HepG2 (cell line): ENCODE measurements around the gene HSP90AB1. TPM values are rescaled to one million over a fixed set of nuclear protein-coding genes. Genes with fewer than 3 reads are reported as not detected.

Experiments
- ARNTL ChIP-seq: sonication (generic); formaldehyde crosslinking; IDR thresholded peaks from 2 replicates; pipeline ENCODE4 v1.4.0; 2020; ENCODE audit warnings: mild to moderate bottlenecking, missing genetic modification reagents
- CBX1 ChIP-seq: IDR thresholded peaks from one replicate; pipeline ENCODE4 v1.6.1; 2016; ENCODE audit warnings: antibody characterized with exemption, low read depth
- GABPA ChIP-seq, 2 experiments: IDR thresholded peaks; 2 replicates each; pipeline ENCODE4 v1.6.1; 2011 to 2016; ENCODE audit warnings: low read depth in 2 of 2, low read length in 1 of 2, missing biosample characterization in 1 of 2, missing genetic modification characterization in 1 of 2
- HDAC6 ChIP-seq: fragments of 200-600 bp; sonication (generic); IDR thresholded peaks from 2 replicates; pipeline ENCODE4 v1.7.0; 2017; ENCODE audit warnings: mild to moderate bottlenecking, antibody characterized with exemption, low read length, low read depth
- IRF9 ChIP-seq: sonication (generic); formaldehyde crosslinking; IDR thresholded peaks from 2 replicates; pipeline ENCODE4 v1.8.0; 2022; ENCODE audit warnings: missing genetic modification reagents, mild to moderate bottlenecking, borderline replicate concordance
- JARID2 ChIP-seq: sonication (generic); formaldehyde crosslinking; IDR thresholded peaks from 2 replicates; pipeline ENCODE4 v1.8.1; 2023; ENCODE audit warnings: missing genetic modification reagents, inconsistent platforms; ENCODE audit not compliant: insufficient replicate concordance
- KAT2B ChIP-seq: fragments of 150-350 bp; IDR thresholded peaks from 2 replicates; pipeline ENCODE4 v1.6.1; 2014; ENCODE audit warnings: low read depth, low read length, borderline replicate concordance
- KDM5A ChIP-seq: fragments of 200-600 bp; sonication (generic); IDR thresholded peaks from 2 replicates; pipeline ENCODE4 v1.7.0; 2018; ENCODE audit warnings: antibody characterized with exemption, mild to moderate bottlenecking, low read length, borderline replicate concordance
- MYPOP ChIP-seq: sonication (generic); formaldehyde crosslinking; IDR thresholded peaks from 2 replicates; pipeline ENCODE4 v1.8.1; 2023; ENCODE audit warnings: mild to moderate bottlenecking, moderate library complexity, missing genetic modification reagents
- NBN ChIP-seq: fragments of 450-650 bp; conservative IDR thresholded peaks from 2 replicates; pipeline ENCODE4 v1.6.1; 2017
- NR3C1 ChIP-seq: sonication (generic); formaldehyde crosslinking; IDR thresholded peaks from 2 replicates; pipeline ENCODE4 v1.4.0; 2020; ENCODE audit warnings: missing genetic modification reagents
- PBX2 ChIP-seq: IDR thresholded peaks from 2 replicates; pipeline ENCODE4 v1.6.1; 2016; ENCODE audit warnings: control low read depth
- SMYD3 ChIP-seq: sonication (generic); formaldehyde crosslinking; IDR thresholded peaks from 2 replicates; pipeline ENCODE4 v1.8.1; 2023; ENCODE audit warnings: mild to moderate bottlenecking, missing genetic modification reagents
- SNAPC2 ChIP-seq: sonication (generic); formaldehyde crosslinking; IDR thresholded peaks from 2 replicates; pipeline ENCODE4 v1.8.1; 2022; ENCODE audit warnings: mild to moderate bottlenecking, missing genetic modification reagents
- TIGD3 ChIP-seq: sonication (generic); formaldehyde crosslinking; IDR thresholded peaks from 2 replicates; pipeline ENCODE4 v1.5.1; 2020; ENCODE audit warnings: mild to moderate bottlenecking, missing genetic modification reagents, borderline replicate concordance
- U2AF2 ChIP-seq: fragments of 200-400 bp; formaldehyde crosslinking; IDR thresholded peaks from 2 replicates; pipeline ENCODE4 v1.6.1; 2017; ENCODE audit warnings: low read depth, mild to moderate bottlenecking, low read length
- ZC3H4 ChIP-seq: sonication (generic); formaldehyde crosslinking; IDR thresholded peaks from 2 replicates; pipeline ENCODE4 v1.4.0; 2020; ENCODE audit warnings: missing genetic modification reagents, borderline replicate concordance
- ZFP37 ChIP-seq: sonication (generic); formaldehyde crosslinking; IDR thresholded peaks from 2 replicates; pipeline ENCODE4 v1.4.0; 2020; ENCODE audit warnings: missing genetic modification reagents, borderline replicate concordance
- ZFP82 ChIP-seq: sonication (generic); formaldehyde crosslinking; IDR thresholded peaks from 2 replicates; pipeline ENCODE4 v1.5.1; 2020; ENCODE audit warnings: mild to moderate bottlenecking, missing genetic modification reagents, borderline replicate concordance
- ZFY ChIP-seq: sonication (generic); formaldehyde crosslinking; IDR thresholded peaks from 2 replicates; pipeline ENCODE4 v1.4.0; 2020; ENCODE audit warnings: missing genetic modification reagents
- ZNF230 ChIP-seq: sonication (generic); formaldehyde crosslinking; IDR thresholded peaks from 2 replicates; pipeline ENCODE4 v1.4.0; 2020; ENCODE audit warnings: mild to moderate bottlenecking, missing genetic modification reagents
- ZNF44 ChIP-seq: sonication (generic); formaldehyde crosslinking; IDR thresholded peaks from 2 replicates; pipeline ENCODE4 v1.5.1; 2020; ENCODE audit warnings: mild to moderate bottlenecking, missing genetic modification reagents
- ZNF557 ChIP-seq: sonication (generic); formaldehyde crosslinking; IDR thresholded peaks from 2 replicates; pipeline ENCODE4 v1.4.0; 2020; ENCODE audit warnings: missing genetic modification reagents
- ZNF737 ChIP-seq: sonication (generic); formaldehyde crosslinking; IDR thresholded peaks from 2 replicates; pipeline ENCODE4 v1.5.0; 2020; ENCODE audit warnings: missing genetic modification reagents, mild to moderate bottlenecking, borderline replicate concordance
- polyA plus RNA-seq, 8 experiments: library from polyadenylated mRNA; depleted of rRNA in 3 of 8; stranded (reverse) in 7 of 8; unstranded in 1 of 8; fragments of >200 nt; fragmentation: Illumina TruSeq in 4 of 8; extraction: Trizol in 4 of 8; gene quantifications; 2 replicates each; pipeline versions ENCODE4 v1.2.1 to v1.2.3, GENCODE V29; 2011 to 2016; ENCODE audit warnings: low read depth in 4 of 8, missing spikeins in 1 of 8, mixed read lengths in 1 of 8; ENCODE audit not compliant: insufficient read depth in 1 of 8
- total RNA-seq, 5 experiments: library from RNA; depleted of rRNA; stranded (reverse); fragments of >200 nt; fragmentation: Illumina TruSeq; extraction: Trizol; gene quantifications; 2 replicates each; pipeline ENCODE4 v1.2.3, GENCODE V29; 2016; ENCODE audit warnings: low read depth in 1 of 5

The HSP90AB1 gene
- total and polyA plus RNA-seq, 2 of the 13 experiments (the other 11 are each of a cell fraction or from before 2014, with no cell fraction given): 1,325 to 1,472 TPM

GRCh38 chr6:44275749-44276648 is 29.1 kb downstream of the HSP90AB1 start (continued):
- TF ChIP-seq TIGD3: no peak; the same call in 1 of the 2 replicates
- TF ChIP-seq CBX1: no peak
- no peak for TF ChIP-seq ARNTL (CRISPR knock-in tag)
- no peak for TF ChIP-seq SNAPC2 (CRISPR knock-in tag)
- TF ChIP-seq ZFY: peak; percentile 57
- no peak for TF ChIP-seq SMYD3 (CRISPR knock-in tag)
- TF ChIP-seq NBN: no peak
- no peak for TF ChIP-seq ZNF44 (CRISPR knock-in tag)
- no peak for TF ChIP-seq IRF9 (CRISPR knock-in tag)
- TF ChIP-seq ZC3H4: no peak
- no peak; the same call in 1 of the 2 replicates for TF ChIP-seq ZNF230
- TF ChIP-seq GABPA (IDR thresholded peaks at IDR 0.05; ENCODE audit: low read depth, low read length): no peak
- no peak for TF ChIP-seq GABPA (CRISPR knock-in tag; IDR thresholded peaks at IDR 0.05; ENCODE audit: low read depth)
- no peak; the same call in 1 of the 2 replicates for TF ChIP-seq ZFP37 (CRISPR knock-in tag)
- no peak for TF ChIP-seq KDM5A
- TF ChIP-seq JARID2 (CRISPR knock-in tag): no peak
- no peak for TF ChIP-seq NR3C1
- TF ChIP-seq HDAC6: no peak
- no peak for TF ChIP-seq PBX2 (CRISPR knock-in tag)
- no peak for TF ChIP-seq KAT2B
- TF ChIP-seq U2AF2: no peak
- TF ChIP-seq ZNF737 (CRISPR knock-in tag): no peak
- no peak for TF ChIP-seq ZFP82 (CRISPR knock-in tag)
- TF ChIP-seq MYPOP (CRISPR knock-in tag): peak; percentile 45
- no peak for TF ChIP-seq ZNF557 (CRISPR knock-in tag)
